PFSK-1 (cell line): Measurements from ENCODE around the gene DCUN1D2.

Source experiments
- FOXP2 ChIP-seq: optimal IDR thresholded peaks from 2 replicates; pipeline ENCODE3; 2011; ENCODE audit warnings: borderline replicate concordance, control low read depth, inconsistent platforms; ENCODE audit not compliant: insufficient read depth; ENCODE audit errors: extremely low read length, extremely low read depth
- POLR2AphosphoS5 ChIP-seq: IDR thresholded peaks from 2 replicates; pipeline ENCODE4 v1.6.1; 2012; ENCODE audit warnings: low read depth, mild to moderate bottlenecking, control low read depth, low read length, moderate library complexity
- REST ChIP-seq, 2 experiments: IDR thresholded peaks; 2 replicates each; pipeline versions ENCODE4 v1.6.1 to v1.8.0; 2011 to 2012; ENCODE audit warnings: low read depth in 2 of 2, low read length in 2 of 2, control low read depth in 1 of 2, inconsistent platforms in 1 of 2, mild to moderate bottlenecking in 1 of 2, moderate library complexity in 1 of 2; ENCODE audit not compliant: insufficient read depth in 1 of 2
- SIN3A ChIP-seq: IDR thresholded peaks from 2 replicates; pipeline ENCODE4 v1.6.1; 2012; ENCODE audit warnings: mild to moderate bottlenecking, low read length, moderate library complexity, borderline replicate concordance; ENCODE audit not compliant: insufficient read depth
- TAF1 ChIP-seq: IDR thresholded peaks from 2 replicates; pipeline ENCODE4 v1.6.1; 2012; ENCODE audit warnings: low read length, control low read depth, borderline replicate concordance; ENCODE audit not compliant: insufficient read depth

Gene DCUN1D2

DNA sequence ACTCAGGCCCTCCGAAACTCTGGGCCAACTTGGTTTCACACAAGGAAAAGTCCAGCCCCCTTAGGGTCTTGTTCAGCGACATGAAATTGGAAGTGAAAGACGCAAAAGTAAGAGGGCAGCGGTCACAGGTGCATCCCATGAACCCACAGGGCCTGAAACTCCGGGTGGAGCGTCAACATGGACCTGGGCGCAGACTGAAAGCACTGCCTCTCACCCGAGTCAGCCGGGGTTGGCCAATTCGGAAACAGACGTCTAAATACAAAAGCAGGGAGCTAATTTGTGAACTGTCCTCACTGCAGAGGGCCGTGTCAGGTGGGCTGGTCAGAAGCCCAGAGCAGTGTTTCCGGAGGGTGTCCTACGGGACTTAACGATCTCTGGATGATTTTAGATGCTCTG lies 63.9 kb downstream of the DCUN1D2 start:
- no peak for TF ChIP-seq POLR2AphosphoS5
- no peak for TF ChIP-seq SIN3A
- TF ChIP-seq TAF1 = no peak
- TF ChIP-seq REST (IDR thresholded peaks at IDR 0.05; ENCODE audit: insufficient read depth in 1 of 2, low read depth in 2 of 2, low read length in 2 of 2) = no peak
- no peak for TF ChIP-seq FOXP2

DNA sequence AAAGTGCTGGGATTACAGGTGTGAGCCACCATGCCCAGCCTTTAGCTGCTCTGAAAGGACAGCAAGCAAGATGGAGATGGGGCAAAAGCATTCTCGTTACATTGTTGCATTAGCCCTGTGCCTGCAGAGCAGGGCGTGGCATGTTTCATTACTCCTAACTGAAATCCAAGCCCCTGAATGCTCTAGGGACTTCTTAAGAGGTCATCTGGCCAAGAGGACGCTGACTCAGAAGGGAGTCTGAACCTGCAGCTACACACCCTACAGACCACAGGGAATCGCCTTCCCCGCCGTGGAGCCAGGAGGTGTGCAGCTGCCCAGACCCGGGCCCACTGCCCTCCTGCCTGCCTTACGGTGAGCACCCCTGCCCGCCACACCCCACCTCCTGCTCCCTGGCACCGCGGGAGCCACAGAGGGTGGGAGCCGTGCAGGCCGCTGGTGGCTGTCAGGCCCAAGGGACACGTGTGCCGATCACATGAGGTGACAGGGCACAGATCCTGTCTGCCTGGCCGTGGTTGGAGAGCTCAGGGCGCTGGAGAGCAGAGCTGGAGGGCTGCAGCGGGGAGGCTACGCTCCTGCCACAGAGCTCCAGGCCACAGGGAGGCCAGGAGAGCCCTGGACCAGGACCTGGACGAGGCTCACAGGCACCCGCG lies 64.4 kb downstream of the DCUN1D2 start:
- TF ChIP-seq FOXP2 (no peak), REST (IDR thresholded peaks at IDR 0.05; ENCODE audit: insufficient read depth in 1 of 2, low read depth in 2 of 2, low read length in 2 of 2) (no peak), SIN3A (no peak), POLR2AphosphoS5 (no peak), TAF1 (no peak)

DNA sequence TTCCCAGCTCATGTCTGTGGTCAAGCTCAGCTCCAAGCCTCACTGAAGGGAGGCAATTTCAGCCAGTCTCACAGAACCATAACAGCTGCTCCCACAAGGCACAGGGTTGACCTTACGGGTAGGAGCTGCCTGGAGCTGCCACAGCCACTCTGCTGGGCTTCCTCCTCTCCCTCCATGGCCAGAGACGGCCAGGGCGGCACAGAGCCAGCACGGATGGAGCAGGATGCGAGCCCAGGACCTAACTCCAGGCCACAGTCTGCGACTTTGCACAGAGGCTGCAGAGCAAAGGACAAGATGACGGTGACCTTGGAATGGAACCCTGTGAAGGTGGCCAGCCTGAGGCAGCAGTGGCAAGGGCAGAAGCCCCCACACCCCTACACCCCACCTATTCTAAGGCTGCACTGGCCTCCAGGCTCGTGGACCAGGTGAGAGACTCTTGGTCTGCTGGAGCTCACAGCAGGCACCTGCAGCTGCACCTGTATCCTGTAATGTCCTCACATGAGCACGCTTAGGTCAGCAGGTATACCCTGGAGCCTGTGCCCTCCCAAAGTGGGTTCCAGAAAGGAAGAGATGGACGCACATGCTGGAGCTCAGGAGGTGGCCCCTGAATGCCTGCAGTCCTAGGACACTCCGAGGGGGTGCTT lies 66.9 kb downstream of the DCUN1D2 start:
- no peak for TF ChIP-seq SIN3A
- TF ChIP-seq REST (IDR thresholded peaks at IDR 0.05; ENCODE audit: insufficient read depth in 1 of 2, low read depth in 2 of 2, low read length in 2 of 2) = no peak
- TF ChIP-seq TAF1 = no peak

DNA sequence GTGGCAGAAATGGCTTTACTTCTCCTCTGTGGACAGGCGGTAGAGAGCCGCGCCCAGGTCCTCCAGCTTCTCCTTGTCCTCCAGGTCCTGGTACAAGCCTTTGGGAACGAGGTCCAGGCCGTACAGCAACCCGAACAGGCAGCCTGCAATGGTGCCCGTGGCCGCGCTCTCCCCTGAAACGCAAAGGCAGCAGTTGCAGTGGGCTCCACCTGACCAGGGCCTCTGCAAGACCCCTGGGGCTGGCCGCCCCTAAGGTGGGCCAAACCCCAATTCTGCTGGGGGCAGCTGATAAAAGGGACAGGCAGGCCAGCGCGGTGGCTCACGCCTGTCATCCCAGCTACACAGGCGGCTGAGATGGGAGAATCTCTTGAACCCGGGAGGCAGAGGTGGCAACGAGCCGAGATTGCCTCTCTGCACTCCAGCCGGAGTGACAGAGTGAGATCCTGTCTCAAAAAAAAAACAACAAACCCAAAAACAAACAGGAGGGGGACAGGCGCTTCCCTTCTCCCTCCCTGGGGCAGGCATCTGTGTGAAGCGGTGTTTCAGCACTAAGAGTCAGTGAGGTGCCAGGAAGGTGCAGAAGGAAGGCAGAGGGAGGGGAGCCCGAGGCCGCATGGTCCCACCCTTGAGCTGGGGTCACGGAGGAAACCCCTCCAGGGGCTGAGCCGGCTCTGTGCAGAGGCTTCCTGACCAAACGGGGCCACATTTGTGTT lies 67.5 kb downstream of the DCUN1D2 start:
- TF ChIP-seq POLR2AphosphoS5 (no peak), TAF1 (no peak), FOXP2 (no peak), REST (IDR thresholded peaks at IDR 0.05; ENCODE audit: insufficient read depth in 1 of 2, low read depth in 2 of 2, low read length in 2 of 2) (no peak), SIN3A (no peak)
